ENCODE measurements around the gene CCL15. TPM values are rescaled to one million over a fixed set of nuclear protein-coding genes. Genes with fewer than 3 reads are reported as not detected.

CCL15 gene
- total RNA-seq, 2 donors from 2014 or later: not detected

DNA sequence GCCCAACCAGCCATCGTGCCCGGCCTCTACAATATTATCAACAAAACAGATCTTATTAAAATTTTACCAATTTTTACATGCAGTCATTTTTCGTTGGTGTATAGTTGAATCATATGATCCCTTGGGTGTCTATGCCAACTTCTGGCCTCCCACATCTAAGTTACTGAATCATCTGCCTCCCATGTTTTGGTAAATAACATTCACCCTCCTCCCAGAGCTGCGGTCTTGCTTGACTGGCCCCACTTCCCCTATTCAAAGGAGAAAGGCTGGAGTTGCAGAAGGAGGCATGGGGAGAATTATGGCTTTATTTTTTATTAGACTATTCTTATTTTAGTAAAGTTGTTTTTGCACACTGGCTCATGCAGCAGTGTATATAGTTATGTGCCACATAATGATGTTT lies 34.9 kb upstream of the CCL15 start:
- H3K27ac ChIP-seq (ENCODE audit: low read depth, low read length): no peak overlapping the region
- DNase-seq: no peak
- H3K9ac ChIP-seq (ENCODE audit: extremely low read depth, low read length, poor library complexity, severe bottlenecking): no peak overlapping the region
- no peaks in the 10 kb centered on the region for H3K4me1 Mint-ChIP-seq
- H3K4me3 ChIP-seq (ENCODE audit: low read length): no peak overlapping the region
- peaks cover 8% of the 10 kb centered on the region for H3K27me3 Mint-ChIP-seq (ENCODE audit: insufficient read depth)
- H3K27me3 ChIP-seq (ENCODE audit: control insufficient read depth, insufficient read depth, low read length, poor library complexity, severe bottlenecking): no peaks in the 10 kb centered on the region
- H3K4me3 Mint-ChIP-seq: no peak overlapping the region
- H3K36me3 ChIP-seq (ENCODE audit: control insufficient read depth, insufficient read depth, low read length): no peaks in the 10 kb centered on the region
- no peaks in the 10 kb centered on the region for H3K4me1 ChIP-seq (ENCODE audit: control insufficient read depth, insufficient read depth, low read length)
- no peaks in the 10 kb centered on the region for H3K9me3 ChIP-seq (ENCODE audit: control insufficient read depth, low read length)
- no peak overlapping the region for H3K27ac Mint-ChIP-seq
- TF ChIP-seq, protein P1, sequence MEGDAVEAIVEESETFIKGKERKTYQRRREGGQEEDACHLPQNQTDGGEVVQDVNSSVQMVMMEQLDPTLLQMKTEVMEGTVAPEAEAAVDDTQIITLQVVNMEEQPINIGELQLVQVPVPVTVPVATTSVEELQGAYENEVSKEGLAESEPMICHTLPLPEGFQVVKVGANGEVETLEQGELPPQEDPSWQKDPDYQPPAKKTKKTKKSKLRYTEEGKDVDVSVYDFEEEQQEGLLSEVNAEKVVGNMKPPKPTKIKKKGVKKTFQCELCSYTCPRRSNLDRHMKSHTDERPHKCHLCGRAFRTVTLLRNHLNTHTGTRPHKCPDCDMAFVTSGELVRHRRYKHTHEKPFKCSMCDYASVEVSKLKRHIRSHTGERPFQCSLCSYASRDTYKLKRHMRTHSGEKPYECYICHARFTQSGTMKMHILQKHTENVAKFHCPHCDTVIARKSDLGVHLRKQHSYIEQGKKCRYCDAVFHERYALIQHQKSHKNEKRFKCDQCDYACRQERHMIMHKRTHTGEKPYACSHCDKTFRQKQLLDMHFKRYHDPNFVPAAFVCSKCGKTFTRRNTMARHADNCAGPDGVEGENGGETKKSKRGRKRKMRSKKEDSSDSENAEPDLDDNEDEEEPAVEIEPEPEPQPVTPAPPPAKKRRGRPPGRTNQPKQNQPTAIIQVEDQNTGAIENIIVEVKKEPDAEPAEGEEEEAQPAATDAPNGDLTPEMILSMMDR (conservative IDR thresholded peaks at IDR 0.05): no peak
- H3K9me3 Mint-ChIP-seq: no peaks in the 10 kb centered on the region
- 63 to 92% methylated on average over 2 to 4 of the region's 4 CpGs for WGBS, 2 experiments (ENCODE audit: insufficient coverage in 1 of 2, insufficient read length in 1 of 2)
- no peaks in the 10 kb centered on the region for H3K36me3 Mint-ChIP-seq (ENCODE audit: low read depth)

DNA sequence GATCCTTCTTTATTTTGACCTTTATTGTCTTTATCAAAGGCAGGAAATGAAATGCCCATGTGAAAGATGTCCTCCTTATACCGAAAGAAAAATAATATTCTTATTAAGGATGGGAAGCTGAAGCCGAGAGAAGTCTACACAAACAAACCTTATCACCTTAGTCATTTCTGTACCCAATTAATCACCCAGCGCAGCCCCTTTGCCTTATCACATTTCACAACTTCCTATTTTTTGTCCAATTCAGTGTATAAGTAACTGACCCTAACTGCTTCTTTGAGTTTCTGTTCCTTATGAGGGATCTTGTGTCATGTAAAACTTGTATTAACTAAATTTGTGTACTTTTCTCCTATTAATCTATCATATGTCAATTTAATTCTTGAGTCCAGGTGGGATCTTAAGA lies 32.8 kb upstream of the CCL15 start:
- Histone ChIP-seq H3K4me1 (ENCODE audit: control insufficient read depth, insufficient read depth, low read length) (no peaks in the 10 kb centered on the region), H3K27me3 (ENCODE audit: control insufficient read depth, insufficient read depth, low read length, poor library complexity, severe bottlenecking) (no peaks in the 10 kb centered on the region), H3K4me3 (ENCODE audit: low read length) (no peak overlapping the region), H3K27ac (ENCODE audit: low read depth, low read length) (no peak overlapping the region), H3K9ac (ENCODE audit: extremely low read depth, low read length, poor library complexity, severe bottlenecking) (no peak overlapping the region), H3K36me3 (ENCODE audit: control insufficient read depth, insufficient read depth, low read length) (no peaks in the 10 kb centered on the region), H3K9me3 (ENCODE audit: control insufficient read depth, low read length) (no peaks in the 10 kb centered on the region)
- H3K9me3 Mint-ChIP-seq: no peaks in the 10 kb centered on the region
- 89 to 100% methylated on average over 1 to 3 of the region's 3 CpGs for WGBS, 2 experiments (ENCODE audit: insufficient coverage in 1 of 2, insufficient read length in 1 of 2)
- no peaks in the 10 kb centered on the region for H3K4me1 Mint-ChIP-seq
- DNase-seq: no peak
- peaks cover 8% of the 10 kb centered on the region for H3K27me3 Mint-ChIP-seq (ENCODE audit: insufficient read depth)
- no peak overlapping the region for H3K27ac Mint-ChIP-seq
- TF ChIP-seq, protein P1 (conservative IDR thresholded peaks at IDR 0.05): no peak
- H3K4me3 Mint-ChIP-seq: no peak overlapping the region
- no peaks in the 10 kb centered on the region for H3K36me3 Mint-ChIP-seq (ENCODE audit: low read depth)

DNA sequence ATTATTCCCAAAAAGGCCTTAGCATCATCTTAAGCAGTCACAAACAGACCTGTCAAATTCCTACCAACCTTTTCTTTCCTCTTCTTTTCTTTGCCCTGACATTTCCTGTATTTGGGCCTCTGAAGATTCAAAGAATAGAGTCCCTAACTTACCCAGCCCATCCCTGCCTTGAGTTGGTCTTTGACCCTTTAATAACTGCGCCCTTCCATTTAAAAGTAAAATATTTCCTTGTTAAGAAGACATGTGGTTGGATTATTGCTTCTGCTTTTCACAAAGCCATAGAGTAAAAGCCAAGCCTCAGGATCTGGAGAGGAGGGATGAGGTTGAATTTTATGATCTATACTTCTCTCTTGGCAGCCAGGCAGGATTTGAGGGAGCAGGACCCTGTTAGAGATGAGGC lies 29.6 kb upstream of the CCL15 start:
- H3K4me3 Mint-ChIP-seq: no peak overlapping the region
- no peaks in the 10 kb centered on the region for H3K4me1 ChIP-seq (ENCODE audit: control insufficient read depth, insufficient read depth, low read length)
- no peaks in the 10 kb centered on the region for H3K27me3 ChIP-seq (ENCODE audit: control insufficient read depth, insufficient read depth, low read length, poor library complexity, severe bottlenecking)
- no peaks in the 10 kb centered on the region for H3K36me3 ChIP-seq (ENCODE audit: control insufficient read depth, insufficient read depth, low read length)
- no peak overlapping the region for H3K27ac ChIP-seq (ENCODE audit: low read depth, low read length)
- H3K9me3 Mint-ChIP-seq: no peaks in the 10 kb centered on the region
- H3K27ac Mint-ChIP-seq: no peak overlapping the region
- DNase-seq: no peak
- no peak overlapping the region for H3K9ac ChIP-seq (ENCODE audit: extremely low read depth, low read length, poor library complexity, severe bottlenecking)
- H3K36me3 Mint-ChIP-seq (ENCODE audit: low read depth): no peaks in the 10 kb centered on the region
- TF ChIP-seq, protein P1 (conservative IDR thresholded peaks at IDR 0.05): no peak
- H3K4me3 ChIP-seq (ENCODE audit: low read length): no peak overlapping the region
- no peaks in the 10 kb centered on the region for H3K4me1 Mint-ChIP-seq
- peaks cover 8% of the 10 kb centered on the region for H3K27me3 Mint-ChIP-seq (ENCODE audit: insufficient read depth)
- 86% methylated on average over 1 of the region's 1 CpG; no CpG with 5 or more reads in 1 of the 2 experiments for WGBS, 2 experiments (ENCODE audit: insufficient coverage in 1 of 2, insufficient read length in 1 of 2)
- no peaks in the 10 kb centered on the region for H3K9me3 ChIP-seq (ENCODE audit: control insufficient read depth, low read length)
